Measurements from ENCODE around the gene BCORL1.

DNA sequence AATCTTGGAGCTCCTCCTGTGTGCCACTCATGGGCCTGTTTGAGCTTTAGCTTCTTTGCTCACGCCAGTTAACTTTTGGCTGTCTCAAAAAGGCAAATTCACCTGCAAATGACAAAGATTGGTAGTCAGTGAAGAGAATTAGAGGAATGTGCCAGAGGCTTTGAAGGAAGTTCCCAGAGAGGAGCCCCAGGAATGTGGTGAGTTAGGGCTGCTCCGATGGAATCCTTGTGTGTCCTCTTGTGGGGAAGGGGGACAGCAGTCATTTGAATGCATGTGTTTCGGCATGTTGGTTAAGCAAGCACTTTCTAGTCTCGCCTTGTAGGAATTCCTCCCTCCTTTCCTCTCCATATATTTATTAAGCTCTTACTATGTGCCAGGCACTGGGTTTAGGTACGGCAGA, 65.0 kb downstream of the BCORL1 start:
- no peak for TF ChIP-seq POLR2A (IDR thresholded peaks at IDR 0.05; ENCODE audit: low read length)
- no peak for TF ChIP-seq GATA1 (IDR thresholded peaks at IDR 0.05; ENCODE audit: low read depth, low read length)

Measured in erythroblast (primary cell).